Parathyroid adenoma (tissue), 2 donors: ENCODE measurements around the gene ADGRV1.
A peak's percentile ranks its signal among the peaks of the same experiment; 100 is the strongest.

Experiments used
- H2AFZ ChIP-seq: fragments of 300-600 bp; sonication (generic); one replicate; pipeline ENCODE4 v1.7.0; 2017; ENCODE audit warnings: antibody characterized with exemption, mild to moderate bottlenecking
- H3K27ac ChIP-seq: fragments of 300-600 bp; sonication (generic); one replicate; pipeline ENCODE4 v1.7.0; 2017
- H3K27me3 ChIP-seq: fragments of 300-600 bp; sonication (generic); one replicate; pipeline ENCODE4 v1.7.0; 2017; ENCODE audit warnings: low read length; ENCODE audit not compliant: control insufficient read depth, insufficient read depth
- H3K36me3 ChIP-seq: fragments of 300-600 bp; sonication (generic); one replicate; pipeline ENCODE4 v1.7.0; 2017; ENCODE audit warnings: low read length; ENCODE audit not compliant: control insufficient read depth, insufficient read depth
- H3K4me1 ChIP-seq: fragments of 300-600 bp; sonication (generic); one replicate; pipeline ENCODE4 v1.7.0; 2017; ENCODE audit warnings: control low read depth
- H3K4me2 ChIP-seq: fragments of 300-600 bp; sonication (generic); one replicate; pipeline ENCODE4 v1.7.0; 2017; ENCODE audit warnings: low read length
- H3K4me3 ChIP-seq: fragments of 300-600 bp; sonication (generic); one replicate; pipeline ENCODE4 v1.7.0; 2017; ENCODE audit warnings: low read depth, low read length
- H3K79me2 ChIP-seq: fragments of 300-600 bp; sonication (generic); one replicate; pipeline ENCODE4 v1.7.0; 2017; ENCODE audit warnings: control low read depth
- H3K9ac ChIP-seq: fragments of 300-600 bp; sonication (generic); one replicate; pipeline ENCODE4 v1.7.0; 2017; ENCODE audit warnings: mild to moderate bottlenecking
- H3K9me3 ChIP-seq: fragments of 300-600 bp; sonication (generic); one replicate; pipeline ENCODE4 v1.7.0; 2017; ENCODE audit warnings: low read length; ENCODE audit not compliant: control insufficient read depth
- CTCF ChIP-seq: fragments of 300-600 bp; sonication (generic); IDR thresholded peaks from one replicate; pipeline ENCODE4 v1.7.0; 2017; ENCODE audit warnings: antibody characterized with exemption, mild to moderate bottlenecking
- donor health status: primary hyperparathyroidism.

Gene ADGRV1

GRCh38 chr5:90849939-90850338 lies 291.3 kb downstream of the ADGRV1 start:
- H3K36me3 ChIP-seq, result no peaks in the 10 kb centered on the region
- no peaks in the 10 kb centered on the region for H3K79me2 ChIP-seq
- H3K27ac ChIP-seq, result no peak overlapping the region
- H3K4me3 ChIP-seq, result no peak overlapping the region
- no peaks in the 10 kb centered on the region for H3K27me3 ChIP-seq
- no peak overlapping the region for H3K9ac ChIP-seq
- H3K4me1 ChIP-seq, result no peaks in the 10 kb centered on the region
- no peak overlapping the region for H2AFZ ChIP-seq
- no peak for TF ChIP-seq CTCF
- no peak overlapping the region for H3K4me2 ChIP-seq
- H3K9me3 ChIP-seq, result no peaks in the 10 kb centered on the region

- Histone ChIP-seq H3K4me1 (no peaks in the 10 kb centered on the region), H3K79me2 (no peaks in the 10 kb centered on the region), H3K4me3 (no peak overlapping the region), H3K4me2 (no peak overlapping the region), H3K36me3 (no peaks in the 10 kb centered on the region), H3K9ac (no peak overlapping the region), H2AFZ (no peak overlapping the region), H3K9me3 (no peaks in the 10 kb centered on the region), H3K27ac (no peak overlapping the region), H3K27me3 (no peaks in the 10 kb centered on the region)
- TF ChIP-seq CTCF, result no peak
Observed at GRCh38 chr5:90852531-90852930, 293.9 kb downstream of the ADGRV1 start.

- no peaks in the 10 kb centered on the region for H3K27me3 ChIP-seq
- no peak overlapping the region for H2AFZ ChIP-seq
- no peaks in the 10 kb centered on the region for H3K9me3 ChIP-seq
- no peaks in the 10 kb centered on the region for H3K79me2 ChIP-seq
- H3K4me2 ChIP-seq, result no peak overlapping the region
- no peak overlapping the region for H3K27ac ChIP-seq
- TF ChIP-seq CTCF, result no peak
- H3K4me1 ChIP-seq, result no peaks in the 10 kb centered on the region
- H3K36me3 ChIP-seq, result no peaks in the 10 kb centered on the region
- no peak overlapping the region for H3K9ac ChIP-seq
- H3K4me3 ChIP-seq, result no peak overlapping the region
Observed at GRCh38 chr5:90853750-90854149, 295.2 kb downstream of the ADGRV1 start.

- H3K79me2 ChIP-seq, result no peaks in the 10 kb centered on the region
- no peak for TF ChIP-seq CTCF
Observed at GRCh38 chr5:90854169-90854568, 295.6 kb downstream of the ADGRV1 start.

GRCh38 chr5:90855296-90856010 lies 296.9 kb downstream of the ADGRV1 start:
- no peak for TF ChIP-seq CTCF
- Histone ChIP-seq H3K79me2 (no peaks in the 10 kb centered on the region), H3K9ac (no peak overlapping the region), H3K4me2 (no peak overlapping the region), H3K27me3 (no peaks in the 10 kb centered on the region), H3K36me3 (no peaks in the 10 kb centered on the region), H3K4me3 (no peak overlapping the region), H2AFZ (peak overlapping the region; percentile 46), H3K4me1 (no peaks in the 10 kb centered on the region), H3K9me3 (no peaks in the 10 kb centered on the region), H3K27ac (no peak overlapping the region)

More at GRCh38 chr5:90854169-90854568, 295.6 kb downstream of the ADGRV1 start:
- no peak overlapping the region for H3K9ac ChIP-seq
- no peak overlapping the region for H3K4me2 ChIP-seq
- no peaks in the 10 kb centered on the region for H3K36me3 ChIP-seq
- no peaks in the 10 kb centered on the region for H3K9me3 ChIP-seq
- H2AFZ ChIP-seq, result no peak overlapping the region
- H3K4me3 ChIP-seq, result no peak overlapping the region
- no peak overlapping the region for H3K27ac ChIP-seq
- no peaks in the 10 kb centered on the region for H3K4me1 ChIP-seq
- no peaks in the 10 kb centered on the region for H3K27me3 ChIP-seq
